Measurements from ENCODE around the gene COLEC11.

DNA sequence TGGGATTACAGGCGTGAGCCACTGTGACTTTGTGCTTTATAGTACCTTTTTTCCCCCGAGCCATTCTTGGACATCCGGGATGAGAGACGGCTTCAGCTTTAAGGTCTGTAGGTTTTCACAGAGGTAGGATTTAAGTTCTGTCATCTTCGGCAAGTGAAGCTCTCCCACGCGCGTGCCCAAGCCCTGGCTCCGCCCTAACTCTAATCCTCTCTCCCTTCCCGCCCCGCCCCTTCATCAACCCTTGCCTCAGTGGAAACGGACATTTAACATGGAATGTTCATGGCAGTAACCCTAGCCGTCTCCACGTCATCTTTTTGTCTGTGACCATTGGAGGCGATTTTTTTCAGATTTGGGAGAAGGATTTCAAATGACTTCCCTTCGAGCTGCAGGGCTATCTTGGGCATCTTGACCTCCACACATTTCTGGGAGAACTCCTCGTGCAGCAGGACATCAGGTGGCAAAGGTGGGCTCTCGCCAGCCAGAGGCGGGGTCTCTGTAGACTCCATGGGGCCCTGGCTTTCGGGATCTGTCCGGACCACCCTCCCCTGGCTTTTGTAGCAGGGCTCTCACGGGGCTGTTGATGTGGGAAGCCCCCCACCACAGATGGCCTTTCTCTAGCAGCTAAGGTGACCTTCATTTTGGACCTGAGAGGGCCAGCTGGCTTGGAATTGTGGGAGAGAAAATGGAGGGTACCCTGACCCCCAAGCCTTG is 6.8 kb downstream of the COLEC11 start:
- TF ChIP-seq, protein P1, sequence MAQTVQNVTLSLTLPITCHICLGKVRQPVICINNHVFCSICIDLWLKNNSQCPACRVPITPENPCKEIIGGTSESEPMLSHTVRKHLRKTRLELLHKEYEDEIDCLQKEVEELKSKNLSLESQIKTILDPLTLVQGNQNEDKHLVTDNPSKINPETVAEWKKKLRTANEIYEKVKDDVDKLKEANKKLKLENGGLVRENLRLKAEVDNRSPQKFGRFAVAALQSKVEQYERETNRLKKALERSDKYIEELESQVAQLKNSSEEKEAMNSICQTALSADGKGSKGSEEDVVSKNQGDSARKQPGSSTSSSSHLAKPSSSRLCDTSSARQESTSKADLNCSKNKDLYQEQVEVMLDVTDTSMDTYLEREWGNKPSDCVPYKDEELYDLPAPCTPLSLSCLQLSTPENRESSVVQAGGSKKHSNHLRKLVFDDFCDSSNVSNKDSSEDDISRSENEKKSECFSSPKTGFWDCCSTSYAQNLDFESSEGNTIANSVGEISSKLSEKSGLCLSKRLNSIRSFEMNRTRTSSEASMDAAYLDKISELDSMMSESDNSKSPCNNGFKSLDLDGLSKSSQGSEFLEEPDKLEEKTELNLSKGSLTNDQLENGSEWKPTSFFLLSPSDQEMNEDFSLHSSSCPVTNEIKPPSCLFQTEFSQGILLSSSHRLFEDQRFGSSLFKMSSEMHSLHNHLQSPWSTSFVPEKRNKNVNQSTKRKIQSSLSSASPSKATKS (CRISPR knock-in tag; IDR thresholded peaks at IDR 0.05) = no peak
- TF ChIP-seq TAF1 (CRISPR knock-in tag; IDR thresholded peaks at IDR 0.05) = no peak
- TF ChIP-seq, protein P2, sequence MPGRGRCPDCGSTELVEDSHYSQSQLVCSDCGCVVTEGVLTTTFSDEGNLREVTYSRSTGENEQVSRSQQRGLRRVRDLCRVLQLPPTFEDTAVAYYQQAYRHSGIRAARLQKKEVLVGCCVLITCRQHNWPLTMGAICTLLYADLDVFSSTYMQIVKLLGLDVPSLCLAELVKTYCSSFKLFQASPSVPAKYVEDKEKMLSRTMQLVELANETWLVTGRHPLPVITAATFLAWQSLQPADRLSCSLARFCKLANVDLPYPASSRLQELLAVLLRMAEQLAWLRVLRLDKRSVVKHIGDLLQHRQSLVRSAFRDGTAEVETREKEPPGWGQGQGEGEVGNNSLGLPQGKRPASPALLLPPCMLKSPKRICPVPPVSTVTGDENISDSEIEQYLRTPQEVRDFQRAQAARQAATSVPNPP (CRISPR knock-in tag; IDR thresholded peaks at IDR 0.05) = no peak
- no peak for TF ChIP-seq ZKSCAN8 (CRISPR knock-in tag; IDR thresholded peaks at IDR 0.05; ENCODE audit: borderline replicate concordance)
- TF ChIP-seq, protein P3, sequence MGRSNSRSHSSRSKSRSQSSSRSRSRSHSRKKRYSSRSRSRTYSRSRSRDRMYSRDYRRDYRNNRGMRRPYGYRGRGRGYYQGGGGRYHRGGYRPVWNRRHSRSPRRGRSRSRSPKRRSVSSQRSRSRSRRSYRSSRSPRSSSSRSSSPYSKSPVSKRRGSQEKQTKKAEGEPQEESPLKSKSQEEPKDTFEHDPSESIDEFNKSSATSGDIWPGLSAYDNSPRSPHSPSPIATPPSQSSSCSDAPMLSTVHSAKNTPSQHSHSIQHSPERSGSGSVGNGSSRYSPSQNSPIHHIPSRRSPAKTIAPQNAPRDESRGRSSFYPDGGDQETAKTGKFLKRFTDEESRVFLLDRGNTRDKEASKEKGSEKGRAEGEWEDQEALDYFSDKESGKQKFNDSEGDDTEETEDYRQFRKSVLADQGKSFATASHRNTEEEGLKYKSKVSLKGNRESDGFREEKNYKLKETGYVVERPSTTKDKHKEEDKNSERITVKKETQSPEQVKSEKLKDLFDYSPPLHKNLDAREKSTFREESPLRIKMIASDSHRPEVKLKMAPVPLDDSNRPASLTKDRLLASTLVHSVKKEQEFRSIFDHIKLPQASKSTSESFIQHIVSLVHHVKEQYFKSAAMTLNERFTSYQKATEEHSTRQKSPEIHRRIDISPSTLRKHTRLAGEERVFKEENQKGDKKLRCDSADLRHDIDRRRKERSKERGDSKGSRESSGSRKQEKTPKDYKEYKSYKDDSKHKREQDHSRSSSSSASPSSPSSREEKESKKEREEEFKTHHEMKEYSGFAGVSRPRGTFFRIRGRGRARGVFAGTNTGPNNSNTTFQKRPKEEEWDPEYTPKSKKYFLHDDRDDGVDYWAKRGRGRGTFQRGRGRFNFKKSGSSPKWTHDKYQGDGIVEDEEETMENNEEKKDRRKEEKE (IDR thresholded peaks at IDR 0.05) = no peak
- TF ChIP-seq, protein P4, sequence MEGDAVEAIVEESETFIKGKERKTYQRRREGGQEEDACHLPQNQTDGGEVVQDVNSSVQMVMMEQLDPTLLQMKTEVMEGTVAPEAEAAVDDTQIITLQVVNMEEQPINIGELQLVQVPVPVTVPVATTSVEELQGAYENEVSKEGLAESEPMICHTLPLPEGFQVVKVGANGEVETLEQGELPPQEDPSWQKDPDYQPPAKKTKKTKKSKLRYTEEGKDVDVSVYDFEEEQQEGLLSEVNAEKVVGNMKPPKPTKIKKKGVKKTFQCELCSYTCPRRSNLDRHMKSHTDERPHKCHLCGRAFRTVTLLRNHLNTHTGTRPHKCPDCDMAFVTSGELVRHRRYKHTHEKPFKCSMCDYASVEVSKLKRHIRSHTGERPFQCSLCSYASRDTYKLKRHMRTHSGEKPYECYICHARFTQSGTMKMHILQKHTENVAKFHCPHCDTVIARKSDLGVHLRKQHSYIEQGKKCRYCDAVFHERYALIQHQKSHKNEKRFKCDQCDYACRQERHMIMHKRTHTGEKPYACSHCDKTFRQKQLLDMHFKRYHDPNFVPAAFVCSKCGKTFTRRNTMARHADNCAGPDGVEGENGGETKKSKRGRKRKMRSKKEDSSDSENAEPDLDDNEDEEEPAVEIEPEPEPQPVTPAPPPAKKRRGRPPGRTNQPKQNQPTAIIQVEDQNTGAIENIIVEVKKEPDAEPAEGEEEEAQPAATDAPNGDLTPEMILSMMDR (CRISPR knock-in tag; IDR thresholded peaks at IDR 0.05) = no peak
- TF ChIP-seq ZNF558 (CRISPR knock-in tag; IDR thresholded peaks at IDR 0.05; ENCODE audit: borderline replicate concordance) = no peak
- TF ChIP-seq, protein P5, sequence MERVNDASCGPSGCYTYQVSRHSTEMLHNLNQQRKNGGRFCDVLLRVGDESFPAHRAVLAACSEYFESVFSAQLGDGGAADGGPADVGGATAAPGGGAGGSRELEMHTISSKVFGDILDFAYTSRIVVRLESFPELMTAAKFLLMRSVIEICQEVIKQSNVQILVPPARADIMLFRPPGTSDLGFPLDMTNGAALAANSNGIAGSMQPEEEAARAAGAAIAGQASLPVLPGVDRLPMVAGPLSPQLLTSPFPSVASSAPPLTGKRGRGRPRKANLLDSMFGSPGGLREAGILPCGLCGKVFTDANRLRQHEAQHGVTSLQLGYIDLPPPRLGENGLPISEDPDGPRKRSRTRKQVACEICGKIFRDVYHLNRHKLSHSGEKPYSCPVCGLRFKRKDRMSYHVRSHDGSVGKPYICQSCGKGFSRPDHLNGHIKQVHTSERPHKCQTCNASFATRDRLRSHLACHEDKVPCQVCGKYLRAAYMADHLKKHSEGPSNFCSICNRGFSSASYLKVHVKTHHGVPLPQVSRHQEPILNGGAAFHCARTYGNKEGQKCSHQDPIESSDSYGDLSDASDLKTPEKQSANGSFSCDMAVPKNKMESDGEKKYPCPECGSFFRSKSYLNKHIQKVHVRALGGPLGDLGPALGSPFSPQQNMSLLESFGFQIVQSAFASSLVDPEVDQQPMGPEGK (CRISPR knock-in tag; IDR thresholded peaks at IDR 0.05) = no peak
- no peak for TF ChIP-seq ZNF777 (CRISPR knock-in tag; IDR thresholded peaks at IDR 0.05)
- no peak for TF ChIP-seq ZNF841 (CRISPR knock-in tag; IDR thresholded peaks at IDR 0.05; ENCODE audit: borderline replicate concordance)
- TF ChIP-seq ZNF720 (CRISPR knock-in tag; IDR thresholded peaks at IDR 0.05) = no peak
- TF ChIP-seq ZNF263 (CRISPR knock-in tag; IDR thresholded peaks at IDR 0.05) = no peak
